GM12864 (cell line): ENCODE results near the gene GATAD1.
"Not testable (repeated sequence)": the region's sequence is repeated elsewhere in the genome, so short reads cannot be mapped to it uniquely, and the experiment has no call there.

Experiments
- DNase-seq: peaks from one replicate; pipeline ENCODE4 v3.0.0-alpha.2; 2011; ENCODE audit warnings: low read depth
- H3K4me3 ChIP-seq: 2 replicates; pipeline ENCODE4 v1.5.1; 2011; ENCODE audit warnings: mild to moderate bottlenecking, low read depth, low read length, control low read depth
- CTCF ChIP-seq: IDR thresholded peaks from 2 replicates; pipeline ENCODE4 v1.5.1; 2011; ENCODE audit warnings: low read depth, mild to moderate bottlenecking, moderate library complexity, low read length, control low read depth, inconsistent platforms; ENCODE audit errors: missing control alignments

The GATAD1 gene

GRCh38 chr7:92437956-92438491 is 9.3 kb upstream of the GATAD1 start:
- no peak for DNase-seq
- no peak overlapping the region for H3K4me3 ChIP-seq
- no peak for TF ChIP-seq CTCF

- DNase-seq, H3K4me3 ChIP-seq: not testable (repeated sequence)
Observed at GRCh38 chr7:92442720-92443119, 4.6 kb upstream of the GATAD1 start.

- peak; percentile 75 for DNase-seq
- peak; percentile 91 for TF ChIP-seq CTCF
- peak overlapping the region; percentile 98 for H3K4me3 ChIP-seq
Observed at GRCh38 chr7:92446869-92447344, 375 bp upstream of the GATAD1 start.

- peak; percentile 46 for TF ChIP-seq CTCF
- peak; percentile 40 for DNase-seq
- H3K4me3 ChIP-seq, result peak overlapping the region; percentile 98
Observed at GRCh38 chr7:92448205-92448747, 994 bp downstream of the GATAD1 start.

GRCh38 chr7:92451645-92452044 is 4.4 kb downstream of the GATAD1 start:
- H3K4me3 ChIP-seq, result no peak overlapping the region
- no peak for TF ChIP-seq CTCF
- no peak for DNase-seq

- H3K4me3 ChIP-seq, result no peak overlapping the region
- TF ChIP-seq CTCF, result no peak
- no peak for DNase-seq
Observed at GRCh38 chr7:92456236-92456635, 9.0 kb downstream of the GATAD1 start.

- no peak for DNase-seq
- no peak overlapping the region for H3K4me3 ChIP-seq
- no peak for TF ChIP-seq CTCF
Observed at GRCh38 chr7:92460109-92460508, 12.8 kb downstream of the GATAD1 start.
